Tibial nerve (tissue), 4 donors: ENCODE measurements around the gene ARL14EPL. TPM values are rescaled to one million over a fixed set of nuclear protein-coding genes. Genes with fewer than 3 reads are reported as not detected.
"Not testable (repeated sequence)": the region's sequence is repeated elsewhere in the genome, so short reads cannot be mapped to it uniquely, and the experiment has no call there.

Experiments used
- DNase-seq, 2 donors: peaks; one replicate each; pipeline ENCODE4 v3.0.0-alpha.2; 2019; ENCODE audit warnings: low spot score in 2 of 2
- H3K27ac ChIP-seq, 4 donors: fragments of 200-600 bp; sonication (generic) in 3 of 4; one replicate each; pipeline ENCODE4 v1.5.1; 2017 to 2019; ENCODE audit warnings: mild to moderate bottlenecking in 1 of 4
- H3K27me3 ChIP-seq, 2 donors: fragments of 200-600 bp; sonication (generic) in 1 of 2; one replicate each; pipeline versions ENCODE4 v1.5.1 to v1.6.0; 2017 to 2019
- H3K36me3 ChIP-seq, 3 donors: fragments of 200-600 bp; sonication (generic); one replicate each; pipeline ENCODE4 v1.5.1; 2018 to 2019
- H3K4me1 ChIP-seq, 4 donors: fragments of 200-600 bp; sonication (generic) in 3 of 4; one replicate each; pipeline ENCODE4 v1.5.1; 2017 to 2019
- H3K4me3 ChIP-seq, 4 donors: fragments of 200-600 bp; sonication (generic) in 3 of 4; one replicate each; pipeline ENCODE4 v1.5.1; 2017 to 2019; ENCODE audit warnings: mild to moderate bottlenecking in 1 of 4, moderate library complexity in 1 of 4
- H3K9me3 ChIP-seq, 4 donors: fragments of 200-600 bp; sonication (generic) in 3 of 4; one replicate each; pipeline ENCODE4 v1.5.1; 2017 to 2019
- CTCF ChIP-seq, 5 experiments: fragments of 200-600 bp in 3 of 5; fragments of 450-650 bp in 2 of 5; sonication (generic) in 3 of 5; IDR thresholded peaks; one replicate each; pipeline ENCODE4 v1.5.1; 2016 to 2019; ENCODE audit warnings: antibody characterized with exemption in 5 of 5, mild to moderate bottlenecking in 3 of 5, moderate library complexity in 2 of 5
- EP300 ChIP-seq, 2 donors: sonication (generic); formaldehyde crosslinking; IDR thresholded peaks; one replicate each; pipeline ENCODE4 v1.6.1; 2017; ENCODE audit warnings: antibody characterized with exemption in 2 of 2, mild to moderate bottlenecking in 1 of 2
- POLR2A ChIP-seq, 2 donors: fragments of 450-650 bp; IDR thresholded peaks; one replicate each; pipeline ENCODE4 v1.6.1; 2017; ENCODE audit warnings: antibody characterized with exemption in 2 of 2, mild to moderate bottlenecking in 2 of 2, moderate library complexity in 2 of 2
- WGBS, 2 donors: methylation state at CpG; one replicate each; pipeline ENCODE4 v1.1.5; 2018; 5-methylcytosine and 5-hydroxymethylcytosine counted together
- total RNA-seq, 4 donors: library from RNA; depleted of rRNA; stranded (reverse); fragments of >200 nt; gene quantifications; one replicate each; pipeline ENCODE4 v1.1.0, GENCODE V29; 2016

ARL14EPL gene
- total RNA-seq, 4 donors from 2014 or later = 0.21 TPM; not detected in 3

DNA sequence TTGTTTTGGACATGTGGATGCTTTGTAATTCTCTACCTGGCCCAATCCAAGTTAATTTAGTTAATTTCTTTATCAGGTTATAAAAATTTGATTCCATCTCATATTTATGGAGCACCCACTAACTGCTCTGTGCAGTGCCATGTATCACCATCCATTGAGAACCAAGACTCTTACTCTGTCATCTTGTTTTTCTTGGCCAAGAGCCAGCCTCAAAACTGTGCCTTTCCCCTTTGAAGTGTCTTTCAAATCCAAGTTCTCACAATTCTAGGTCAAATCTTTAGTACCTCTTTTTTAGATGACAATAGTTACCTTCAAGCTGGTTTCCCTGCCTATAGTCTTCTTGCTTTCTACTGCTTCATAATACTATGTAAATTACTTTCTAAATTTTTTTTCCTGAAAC is 55.8 kb downstream of the ARL14EPL start:
- no peak for DNase-seq
- no peak for TF ChIP-seq CTCF (IDR thresholded peaks at IDR 0.05)
- no peak for TF ChIP-seq POLR2A (IDR thresholded peaks at IDR 0.05)
- no peak for TF ChIP-seq EP300 (IDR thresholded peaks at IDR 0.05)

GRCh38 chr5:116090302-116090701 is 58.0 kb downstream of the ARL14EPL start:
- TF ChIP-seq EP300 (IDR thresholded peaks at IDR 0.05) (no peak), POLR2A (IDR thresholded peaks at IDR 0.05) (no peak), CTCF (IDR thresholded peaks at IDR 0.05) (no peak)
- Histone ChIP-seq H3K36me3 (peaks cover 0 to 36% (median 0%) of the 10 kb centered on the region in 3 donors), H3K27me3 (no peaks in the 10 kb centered on the region), H3K27ac (no peak overlapping the region), H3K4me3 (no peak overlapping the region), H3K9me3 (no peaks in the 10 kb centered on the region), H3K4me1 (peaks cover 0 to 14% (median 6%) of the 10 kb centered on the region in 4 donors)
- 75 to 88% methylated on average over 3 of the region's 3 CpGs for WGBS, 2 donors
- DNase-seq = no peak

More for the DNA sequence above, 55.8 kb downstream of the ARL14EPL start:
- Histone ChIP-seq H3K4me3 (no peak overlapping the region), H3K27me3 (no peaks in the 10 kb centered on the region), H3K9me3 (no peaks in the 10 kb centered on the region), H3K36me3 (peaks cover 0 to 14% (median 0%) of the 10 kb centered on the region in 3 donors), H3K27ac (no peak overlapping the region), H3K4me1 (peaks cover 0 to 26% (median 7%) of the 10 kb centered on the region in 4 donors)

GRCh38 chr5:116091416-116091815 is 59.1 kb downstream of the ARL14EPL start:
- TF ChIP-seq POLR2A (IDR thresholded peaks at IDR 0.05) (no peak), EP300 (IDR thresholded peaks at IDR 0.05) (no peak), CTCF (IDR thresholded peaks at IDR 0.05) (no peak)
- Histone ChIP-seq H3K9me3 (no peaks in the 10 kb centered on the region), H3K4me3 (no peak overlapping the region), H3K36me3 (peaks cover 0 to 38% (median 0%) of the 10 kb centered on the region in 3 donors), H3K27ac (no peak overlapping the region), H3K27me3 (no peaks in the 10 kb centered on the region), H3K4me1 (peaks cover 0 to 3% (median 1%) of the 10 kb centered on the region in 4 donors)
- WGBS, 2 donors = 0 to 40% methylated on average over 1 of the region's 1 CpG
- no peak for DNase-seq

DNA sequence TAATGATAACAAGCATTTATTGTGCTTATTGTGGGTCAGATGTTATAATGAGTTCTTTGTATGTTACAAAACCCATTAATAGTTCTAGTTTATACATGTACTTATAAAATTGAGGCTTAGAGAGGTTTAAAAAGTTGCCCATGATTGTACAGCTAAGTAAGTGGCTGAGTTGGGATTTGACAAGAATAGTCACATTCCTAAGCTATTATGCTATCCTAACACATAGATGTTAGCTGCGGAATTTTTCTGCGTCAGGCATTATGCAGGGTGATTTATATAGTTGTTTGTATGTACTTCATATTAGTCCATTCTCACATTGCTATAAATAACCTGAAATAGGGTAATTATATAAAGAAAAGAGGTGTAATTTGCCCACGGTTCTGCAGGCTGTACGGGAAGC is 65.0 kb downstream of the ARL14EPL start:
- WGBS, 2 donors = 64 to 70% methylated on average over 4 of the region's 4 CpGs
- Histone ChIP-seq H3K4me1 (no peaks in the 10 kb centered on the region), H3K36me3 (peaks cover 0 to 68% (median 0%) of the 10 kb centered on the region in 3 donors), H3K9me3 (peaks cover 0 to 2% (median 0%) of the 10 kb centered on the region in 4 donors), H3K27ac (no peak overlapping the region), H3K27me3 (no peaks in the 10 kb centered on the region), H3K4me3 (no peak overlapping the region)
- TF ChIP-seq CTCF (IDR thresholded peaks at IDR 0.05) = no peak
- no peak for TF ChIP-seq EP300 (IDR thresholded peaks at IDR 0.05)
- TF ChIP-seq POLR2A (IDR thresholded peaks at IDR 0.05) = no peak
- DNase-seq = no peak

DNA sequence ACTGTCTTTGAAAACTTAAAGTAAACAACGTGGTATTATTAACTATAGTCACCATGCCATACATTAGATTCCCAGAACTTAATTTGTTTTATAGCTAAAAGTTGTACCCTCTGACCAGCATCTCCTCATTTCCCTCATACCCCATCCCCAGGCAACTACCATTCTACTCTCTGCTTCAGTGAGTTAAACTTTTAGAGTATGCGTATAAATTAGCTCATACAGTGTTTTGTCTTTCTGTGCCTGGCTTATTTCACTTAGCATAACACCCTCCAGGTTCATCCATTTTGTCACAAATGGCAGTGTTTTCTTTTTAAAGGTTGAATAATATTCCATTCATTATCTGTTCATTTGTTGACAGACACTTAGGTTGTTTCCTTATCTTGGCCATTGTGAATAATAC is 66.7 kb downstream of the ARL14EPL start:
- WGBS, 2 donors = 96 to 97% methylated on average over 2 of the region's 2 CpGs
- no peak for DNase-seq
- Histone ChIP-seq H3K36me3 (peaks cover 0 to 57% (median 0%) of the 10 kb centered on the region in 3 donors), H3K4me1 (no peaks in the 10 kb centered on the region), H3K27me3 (no peaks in the 10 kb centered on the region), H3K9me3 (peaks cover 0 to 2% (median 0%) of the 10 kb centered on the region in 4 donors), H3K27ac (no peak overlapping the region), H3K4me3 (no peak overlapping the region)
- TF ChIP-seq CTCF (IDR thresholded peaks at IDR 0.05) (no peak), EP300 (IDR thresholded peaks at IDR 0.05) (no peak), POLR2A (IDR thresholded peaks at IDR 0.05) (no peak)

- not testable (repeated sequence) for DNase-seq, H3K4me3 ChIP-seq, H3K9me3 ChIP-seq, H3K27me3 ChIP-seq, H3K27ac ChIP-seq, H3K4me1 ChIP-seq
- peaks cover 0 to 59% (median 0%) of the 10 kb centered on the region in 3 donors for H3K36me3 ChIP-seq
- 69 to 71% methylated on average over 2 of the region's 2 CpGs for WGBS, 2 donors
These were observed 72.7 kb downstream of the ARL14EPL start for GRCh38 chr5:116104941-116105340.
